Heart left ventricle (tissue), 13 donors: Measurements from ENCODE around the gene CUX1.

Source experiments
- CTCF ChIP-seq, 12 donors: fragments of 200-600 bp; sonication (generic) in 4 of 12; IDR thresholded peaks; one replicate each; pipeline versions ENCODE4 v1.5.0 to v1.8.0; 2018 to 2022; ENCODE audit warnings: antibody characterized with exemption in 12 of 12, mild to moderate bottlenecking in 5 of 12
- POLR2A ChIP-seq, 2 donors: fragments of 450-650 bp; IDR thresholded peaks; one replicate each; pipeline ENCODE4 v1.6.1; 2017; ENCODE audit warnings: antibody characterized with exemption in 2 of 2, mild to moderate bottlenecking in 2 of 2, moderate library complexity in 2 of 2
- donor health status: ischemic (EF 13 %, LVEDD 7.1; RV severe dilation, severe dysfunction).
- donor health status: DM: no; HTN: yes; CAD: no.
- donor health status: DM: no; HTN: no; CAD: no.
- donor health status: ischemic (EF 25% LVEDD 6.9; RV normal size, moderate dysfunction).
- donor health status: ischemic (EF 25% LVEDD 5.7; RV mildly dilated, moderate dysfunction).
- donor health status: ischemic (EF 35%, LVEDD 5.7; RV mildly dilated, moderate dysfunction).
- donor health status: nonischemic (EF 11% LVEDD 7.7; RV severe dilation, severe dysfunction).
- donor health status: DM: yes; HTN: yes; CAD: no.
- donor health status: PGD.
- donor health status: ischemic (EF 29% LVEDD 5.4; RV normal size, mild dysfunction).
- donor health status: nonischemic (EF 23%, LVEDD 6.1; RV moderate dilation, normal function).

- TF ChIP-seq POLR2A (IDR thresholded peaks at IDR 0.05), result no peak
- TF ChIP-seq CTCF (IDR thresholded peaks at IDR 0.05), result no peak
These were observed 29.6 kb upstream of the CUX1 start for GRCh38 chr7:101787864-101788263.
